GM23338 (cell line): ENCODE data around the gene SNX32. TPM values are rescaled to one million over a fixed set of nuclear protein-coding genes. Genes with fewer than 3 reads are reported as not detected.

Experiments used
- ATAC-seq: fragments of 200-7000 bp; cut with Tn5 transposase; 3 replicates; pipeline ENCODE4 v1.9.1; 2020
- DNase-seq: peaks from one replicate; pipeline ENCODE4 v3.0.0-alpha.2; 2015; ENCODE audit warnings: low spot score
- H2AFZ ChIP-seq: fragments of 200-600 bp; sonication (generic); 2 replicates; pipeline ENCODE4 v1.8.0; 2016; ENCODE audit warnings: antibody characterized with exemption, mild to moderate bottlenecking, moderate library complexity
- H3F3A ChIP-seq: fragments of 200-600 bp; sonication (generic); replicated peaks from 2 replicates; pipeline ENCODE4 v1.8.0; 2017; ENCODE audit warnings: antibody characterized with exemption, mixed run types, low read depth
- H3K27ac ChIP-seq: fragments of 200-600 bp; sonication (generic); 2 replicates; pipeline ENCODE4 v1.6.1; 2016; ENCODE audit warnings: low read depth
- H3K27me3 ChIP-seq: fragments of 200-600 bp; sonication (generic); 2 replicates; pipeline ENCODE4 v1.8.0; 2016; ENCODE audit warnings: mild to moderate bottlenecking, mixed run types, moderate library complexity; ENCODE audit not compliant: insufficient read depth
- H3K36me3 ChIP-seq: fragments of 200-600 bp; sonication (generic); 2 replicates; pipeline ENCODE4 v1.8.0; 2016; ENCODE audit warnings: mild to moderate bottlenecking; ENCODE audit not compliant: insufficient read depth
- H3K4me1 ChIP-seq: fragments of 200-600 bp; sonication (generic); 2 replicates; pipeline ENCODE4 v1.8.0; 2016; ENCODE audit warnings: mild to moderate bottlenecking, moderate library complexity; ENCODE audit not compliant: insufficient read depth
- H3K4me2 ChIP-seq: fragments of 200-600 bp; sonication (generic); 2 replicates; pipeline ENCODE4 v1.7.1; 2017; ENCODE audit warnings: mixed run types
- H3K4me3 ChIP-seq: fragments of 200-600 bp; sonication (generic); 2 replicates; pipeline ENCODE4 v1.6.1; 2016; ENCODE audit warnings: mixed run types
- H3K79me2 ChIP-seq: fragments of 200-600 bp; sonication (generic); replicated peaks from 2 replicates; pipeline ENCODE4 v1.8.0; 2017; ENCODE audit warnings: mild to moderate bottlenecking; ENCODE audit not compliant: insufficient read depth
- H3K9me2 ChIP-seq: fragments of 200-600 bp; sonication (generic); 2 replicates; pipeline ENCODE4 v1.8.0; 2017; ENCODE audit not compliant: insufficient read depth
- H4K20me1 ChIP-seq: fragments of 200-600 bp; sonication (generic); replicated peaks from 2 replicates; pipeline ENCODE4 v1.8.0; 2017; ENCODE audit warnings: mild to moderate bottlenecking; ENCODE audit not compliant: insufficient read depth
- H3K27ac Mint-ChIP-seq: 2 replicates; pipeline ENCODE4 v1.8.0; 2020; ENCODE audit warnings: inconsistent platforms, mild to moderate bottlenecking, moderate library complexity, mixed read lengths
- H3K27me3 Mint-ChIP-seq: 3 replicates; pipeline ENCODE4 v1.8.0; 2022; ENCODE audit warnings: low read depth, mild to moderate bottlenecking, moderate library complexity, mixed read lengths, inconsistent platforms; ENCODE audit not compliant: insufficient read depth, poor library complexity
- H3K36me3 Mint-ChIP-seq: 3 replicates; pipeline ENCODE4 v1.8.0; 2021; ENCODE audit warnings: low read depth, mild to moderate bottlenecking, inconsistent platforms, moderate library complexity, mixed read lengths
- H3K4me1 Mint-ChIP-seq: 3 replicates; pipeline ENCODE4 v1.8.0; 2020; ENCODE audit warnings: mild to moderate bottlenecking, inconsistent platforms, mixed read lengths
- H3K4me3 Mint-ChIP-seq: 3 replicates; pipeline ENCODE4 v1.8.0; 2021; ENCODE audit warnings: moderate library complexity, mild to moderate bottlenecking, inconsistent platforms, mixed read lengths
- H3K9me3 Mint-ChIP-seq: 3 replicates; pipeline ENCODE4 v1.8.0; 2020; ENCODE audit warnings: moderate library complexity, mild to moderate bottlenecking, inconsistent platforms, mixed read lengths
- CREB1 ChIP-seq: fragments of 250-450 bp; sonication (Bioruptor Pico); IDR thresholded peaks from 2 replicates; pipeline ENCODE4 v1.5.0; 2020; ENCODE audit warnings: low read depth, mild to moderate bottlenecking, moderate library complexity
- EZH2 ChIP-seq: fragments of 200-600 bp; sonication (generic); IDR thresholded peaks from one replicate; pipeline ENCODE4 v1.8.0; 2017; ENCODE audit warnings: antibody characterized with exemption, mild to moderate bottlenecking, low read depth; ENCODE audit not compliant: unreplicated experiment
- EZH2phosphoT487 ChIP-seq: fragments of 200-600 bp; sonication (generic); IDR thresholded peaks from one replicate; pipeline ENCODE4 v1.8.1; 2018; ENCODE audit warnings: antibody characterized with exemption; ENCODE audit not compliant: unreplicated experiment
- JUNB ChIP-seq: IDR thresholded peaks from one replicate; pipeline ENCODE4 v1.6.1; 2016; ENCODE audit warnings: antibody characterized with exemption; ENCODE audit not compliant: unreplicated experiment
- NANOG ChIP-seq: IDR thresholded peaks from 2 replicates; pipeline ENCODE4 v1.6.1; 2016; ENCODE audit warnings: antibody characterized with exemption, borderline replicate concordance
- STAT1 ChIP-seq: IDR thresholded peaks from one replicate; pipeline ENCODE4 v1.6.1; 2016; ENCODE audit warnings: antibody characterized with exemption; ENCODE audit not compliant: unreplicated experiment
- ZNF114 ChIP-seq: fragments of 250-450 bp; sonication (Bioruptor Pico); IDR thresholded peaks from 2 replicates; pipeline ENCODE4 v1.5.0; 2020; ENCODE audit warnings: mild to moderate bottlenecking, moderate library complexity
- ZNF331 ChIP-seq: fragments of 250-450 bp; sonication (Bioruptor Pico); IDR thresholded peaks from 2 replicates; pipeline ENCODE4 v1.5.0; 2020; ENCODE audit warnings: low read depth, mild to moderate bottlenecking, moderate library complexity
- polyA plus RNA-seq: library from polyadenylated mRNA; unstranded; fragments of >200 nt; fragmentation: Nextera tagmentation; extraction: Ambion mirVana; gene quantifications from 2 replicates; pipeline ENCODE4 v1.2.1, GENCODE V29; 2016
- total RNA-seq: library from RNA; depleted of rRNA; stranded (reverse); fragments of >200 nt; shearing (Covaris generic); gene quantifications from 2 replicates; pipeline ENCODE4 v1.2.3, GENCODE V29; 2014
- TF ChIP-seq, protein P1 (sequence below): IDR thresholded peaks from one replicate; pipeline ENCODE4 v1.6.1; 2018; ENCODE audit warnings: antibody characterized with exemption; ENCODE audit not compliant: unreplicated experiment
- TF ChIP-seq, protein P2 (sequence below), 2 experiments: fragments of 200-600 bp in 1 of 2; sonication (generic) in 1 of 2; conservative IDR thresholded peaks; 2 replicates each; pipeline versions ENCODE4 v1.5.1 to v1.6.1; 2016 to 2017; ENCODE audit warnings: antibody characterized with exemption in 2 of 2, low read depth in 2 of 2, mild to moderate bottlenecking in 2 of 2, moderate library complexity in 1 of 2

The SNX32 gene
- total and polyA plus RNA-seq, 2 experiments from 2014 or later = 0.49 to 1.2 TPM

- TF ChIP-seq, protein P1, sequence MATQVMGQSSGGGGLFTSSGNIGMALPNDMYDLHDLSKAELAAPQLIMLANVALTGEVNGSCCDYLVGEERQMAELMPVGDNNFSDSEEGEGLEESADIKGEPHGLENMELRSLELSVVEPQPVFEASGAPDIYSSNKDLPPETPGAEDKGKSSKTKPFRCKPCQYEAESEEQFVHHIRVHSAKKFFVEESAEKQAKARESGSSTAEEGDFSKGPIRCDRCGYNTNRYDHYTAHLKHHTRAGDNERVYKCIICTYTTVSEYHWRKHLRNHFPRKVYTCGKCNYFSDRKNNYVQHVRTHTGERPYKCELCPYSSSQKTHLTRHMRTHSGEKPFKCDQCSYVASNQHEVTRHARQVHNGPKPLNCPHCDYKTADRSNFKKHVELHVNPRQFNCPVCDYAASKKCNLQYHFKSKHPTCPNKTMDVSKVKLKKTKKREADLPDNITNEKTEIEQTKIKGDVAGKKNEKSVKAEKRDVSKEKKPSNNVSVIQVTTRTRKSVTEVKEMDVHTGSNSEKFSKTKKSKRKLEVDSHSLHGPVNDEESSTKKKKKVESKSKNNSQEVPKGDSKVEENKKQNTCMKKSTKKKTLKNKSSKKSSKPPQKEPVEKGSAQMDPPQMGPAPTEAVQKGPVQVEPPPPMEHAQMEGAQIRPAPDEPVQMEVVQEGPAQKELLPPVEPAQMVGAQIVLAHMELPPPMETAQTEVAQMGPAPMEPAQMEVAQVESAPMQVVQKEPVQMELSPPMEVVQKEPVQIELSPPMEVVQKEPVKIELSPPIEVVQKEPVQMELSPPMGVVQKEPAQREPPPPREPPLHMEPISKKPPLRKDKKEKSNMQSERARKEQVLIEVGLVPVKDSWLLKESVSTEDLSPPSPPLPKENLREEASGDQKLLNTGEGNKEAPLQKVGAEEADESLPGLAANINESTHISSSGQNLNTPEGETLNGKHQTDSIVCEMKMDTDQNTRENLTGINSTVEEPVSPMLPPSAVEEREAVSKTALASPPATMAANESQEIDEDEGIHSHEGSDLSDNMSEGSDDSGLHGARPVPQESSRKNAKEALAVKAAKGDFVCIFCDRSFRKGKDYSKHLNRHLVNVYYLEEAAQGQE = no peak
- TF ChIP-seq JUNB (no peak), ZNF114 (CRISPR knock-in tag) (no peak), CREB1 (CRISPR knock-in tag) (no peak), STAT1 (no peak), ZNF331 (CRISPR knock-in tag) (no peak)
- TF ChIP-seq, protein P2, sequence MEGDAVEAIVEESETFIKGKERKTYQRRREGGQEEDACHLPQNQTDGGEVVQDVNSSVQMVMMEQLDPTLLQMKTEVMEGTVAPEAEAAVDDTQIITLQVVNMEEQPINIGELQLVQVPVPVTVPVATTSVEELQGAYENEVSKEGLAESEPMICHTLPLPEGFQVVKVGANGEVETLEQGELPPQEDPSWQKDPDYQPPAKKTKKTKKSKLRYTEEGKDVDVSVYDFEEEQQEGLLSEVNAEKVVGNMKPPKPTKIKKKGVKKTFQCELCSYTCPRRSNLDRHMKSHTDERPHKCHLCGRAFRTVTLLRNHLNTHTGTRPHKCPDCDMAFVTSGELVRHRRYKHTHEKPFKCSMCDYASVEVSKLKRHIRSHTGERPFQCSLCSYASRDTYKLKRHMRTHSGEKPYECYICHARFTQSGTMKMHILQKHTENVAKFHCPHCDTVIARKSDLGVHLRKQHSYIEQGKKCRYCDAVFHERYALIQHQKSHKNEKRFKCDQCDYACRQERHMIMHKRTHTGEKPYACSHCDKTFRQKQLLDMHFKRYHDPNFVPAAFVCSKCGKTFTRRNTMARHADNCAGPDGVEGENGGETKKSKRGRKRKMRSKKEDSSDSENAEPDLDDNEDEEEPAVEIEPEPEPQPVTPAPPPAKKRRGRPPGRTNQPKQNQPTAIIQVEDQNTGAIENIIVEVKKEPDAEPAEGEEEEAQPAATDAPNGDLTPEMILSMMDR (conservative IDR thresholded peaks at IDR 0.05; ENCODE audit: low read depth in 2 of 2) = no peak
These were observed 36.1 kb upstream of the SNX32 start (continued) for GRCh38 chr11:65797711-65798110.

GRCh38 chr11:65798882-65799281 lies 34.9 kb upstream of the SNX32 start:
- H3K27ac ChIP-seq = no peak overlapping the region
- no peaks in the 10 kb centered on the region for H3K27me3 ChIP-seq
- 0 out of 2 replicates have a peak, but pooled peaks cover 4% of the 10 kb centered on the region for H3F3A ChIP-seq
- H3K4me1 Mint-ChIP-seq = peaks cover 30% of the 10 kb centered on the region
- H3K4me3 ChIP-seq = no peak overlapping the region
- H3K27ac Mint-ChIP-seq = no peak overlapping the region
- peaks cover 7% of the 10 kb centered on the region; the same call in 1 of the 2 replicates for H3K4me1 ChIP-seq
- peak overlapping the region; percentile 92 for H2AFZ ChIP-seq
- no peaks in the 10 kb centered on the region for H3K36me3 Mint-ChIP-seq
- TF ChIP-seq EZH2phosphoT487 (no peak), CREB1 (CRISPR knock-in tag) (no peak), JUNB (no peak), ZNF114 (CRISPR knock-in tag) (no peak), NANOG (no peak), EZH2 (no peak)
- TF ChIP-seq, protein P1 = no peak
- H3K4me2 ChIP-seq = no peak overlapping the region
- H3K36me3 ChIP-seq = no peaks in the 10 kb centered on the region
- H3K4me3 Mint-ChIP-seq = no peak overlapping the region
- H4K20me1 ChIP-seq = no peaks in the 10 kb centered on the region
- no peaks in the 10 kb centered on the region for H3K9me2 ChIP-seq
- no peaks in the 10 kb centered on the region for H3K9me3 Mint-ChIP-seq
- peaks cover 6% of the 10 kb centered on the region for H3K27me3 Mint-ChIP-seq
- DNase-seq (no peak), ATAC-seq (no peak)
- no peaks in the 10 kb centered on the region for H3K79me2 ChIP-seq
